Progenitor cell of endocrine pancreas (in vitro differentiated cells): ENCODE data around the gene SMAP1. TPM values are rescaled to one million over a fixed set of nuclear protein-coding genes. Genes with fewer than 3 reads are reported as not detected.

Source experiments
- DNase-seq: peaks from one replicate; pipeline ENCODE4 v3.0.0; 2021; ENCODE audit warnings: low spot score; ENCODE audit not compliant: unreplicated experiment
- H3K27ac Mint-ChIP-seq: 2 replicates; pipeline ENCODE4 v1.8.0; 2021; ENCODE audit warnings: mild to moderate bottlenecking, moderate library complexity, mixed read lengths
- H3K27me3 Mint-ChIP-seq: 2 replicates; pipeline ENCODE4 v1.8.0; 2021; ENCODE audit warnings: mixed read lengths
- H3K36me3 Mint-ChIP-seq: 2 replicates; pipeline ENCODE4 v1.8.0; 2022; ENCODE audit warnings: mixed read lengths; ENCODE audit not compliant: insufficient read depth
- H3K4me1 Mint-ChIP-seq: 2 replicates; pipeline ENCODE4 v1.8.0; 2021; ENCODE audit warnings: low read depth, mixed read lengths
- H3K4me3 Mint-ChIP-seq: 2 replicates; pipeline ENCODE4 v1.8.0; 2021; ENCODE audit warnings: low read depth, mild to moderate bottlenecking, moderate library complexity, mixed read lengths
- H3K9me3 Mint-ChIP-seq: 2 replicates; pipeline ENCODE4 v1.8.0; 2021; ENCODE audit warnings: low read depth, mixed read lengths
- total RNA-seq: library from RNA; stranded (reverse); gene quantifications from 2 replicates; pipeline ENCODE4 v1.2.1, GENCODE V29; 2021
- TF ChIP-seq, protein P1 (sequence below): fragments of 200-600 bp; sonication (generic); IDR thresholded peaks from one replicate; pipeline ENCODE4 v1.5.0; 2021; ENCODE audit warnings: antibody characterized with exemption, mild to moderate bottlenecking; ENCODE audit not compliant: unreplicated experiment

Gene SMAP1
- total RNA-seq, 1 donor from 2014 or later = 32.8 TPM

DNA sequence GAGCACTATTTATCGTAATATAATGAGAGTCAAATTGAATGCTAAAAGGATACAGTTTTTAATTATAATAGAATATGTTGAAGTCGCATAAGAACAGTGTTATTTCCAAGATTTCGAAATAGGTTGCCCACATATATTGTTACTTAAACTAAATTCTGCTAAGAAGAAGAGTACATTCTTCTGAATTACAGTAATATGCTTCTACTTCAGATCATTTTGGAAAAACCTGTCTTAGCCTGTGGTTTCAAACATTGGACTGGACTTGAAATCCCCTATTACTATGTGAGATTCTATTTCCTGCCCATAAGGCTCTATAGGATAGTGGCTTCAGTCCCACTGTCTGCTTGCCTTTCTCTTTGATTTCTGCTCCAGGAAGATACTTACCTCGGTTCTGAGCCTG lies 152.0 kb downstream of the SMAP1 start:
- H3K27me3 Mint-ChIP-seq = no peaks in the 10 kb centered on the region
- DNase-seq = no peak
- H3K4me1 Mint-ChIP-seq = peaks cover 7% of the 10 kb centered on the region
- no peaks in the 10 kb centered on the region for H3K9me3 Mint-ChIP-seq
- H3K27ac Mint-ChIP-seq = no peak overlapping the region
- TF ChIP-seq, protein P1, sequence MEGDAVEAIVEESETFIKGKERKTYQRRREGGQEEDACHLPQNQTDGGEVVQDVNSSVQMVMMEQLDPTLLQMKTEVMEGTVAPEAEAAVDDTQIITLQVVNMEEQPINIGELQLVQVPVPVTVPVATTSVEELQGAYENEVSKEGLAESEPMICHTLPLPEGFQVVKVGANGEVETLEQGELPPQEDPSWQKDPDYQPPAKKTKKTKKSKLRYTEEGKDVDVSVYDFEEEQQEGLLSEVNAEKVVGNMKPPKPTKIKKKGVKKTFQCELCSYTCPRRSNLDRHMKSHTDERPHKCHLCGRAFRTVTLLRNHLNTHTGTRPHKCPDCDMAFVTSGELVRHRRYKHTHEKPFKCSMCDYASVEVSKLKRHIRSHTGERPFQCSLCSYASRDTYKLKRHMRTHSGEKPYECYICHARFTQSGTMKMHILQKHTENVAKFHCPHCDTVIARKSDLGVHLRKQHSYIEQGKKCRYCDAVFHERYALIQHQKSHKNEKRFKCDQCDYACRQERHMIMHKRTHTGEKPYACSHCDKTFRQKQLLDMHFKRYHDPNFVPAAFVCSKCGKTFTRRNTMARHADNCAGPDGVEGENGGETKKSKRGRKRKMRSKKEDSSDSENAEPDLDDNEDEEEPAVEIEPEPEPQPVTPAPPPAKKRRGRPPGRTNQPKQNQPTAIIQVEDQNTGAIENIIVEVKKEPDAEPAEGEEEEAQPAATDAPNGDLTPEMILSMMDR = no peak
- H3K4me3 Mint-ChIP-seq = no peak overlapping the region
- no peaks in the 10 kb centered on the region for H3K36me3 Mint-ChIP-seq

DNA sequence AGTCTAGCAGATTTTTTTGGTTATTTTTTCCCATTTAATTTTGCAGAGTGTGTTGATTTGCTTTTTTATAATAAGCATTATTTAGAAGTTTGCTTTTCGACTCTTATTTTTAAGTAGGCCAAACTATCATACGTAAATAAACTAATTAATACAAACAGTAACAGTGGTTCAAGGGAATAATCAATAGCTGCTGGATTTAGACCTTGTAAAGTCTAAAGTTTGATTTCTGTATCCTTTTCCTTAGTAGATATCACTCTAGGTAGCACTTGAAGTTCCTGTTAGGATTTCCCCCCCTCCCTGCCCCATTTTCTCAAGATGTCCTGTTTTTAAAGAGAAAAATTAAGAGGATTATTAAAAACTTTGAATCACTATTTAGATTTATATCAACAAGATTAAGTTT lies 153.1 kb downstream of the SMAP1 start:
- Mint-ChIP-seq H3K27me3 (no peaks in the 10 kb centered on the region), H3K9me3 (no peaks in the 10 kb centered on the region), H3K4me3 (no peak overlapping the region), H3K4me1 (peaks cover 7% of the 10 kb centered on the region), H3K36me3 (no peaks in the 10 kb centered on the region), H3K27ac (no peak overlapping the region)
- DNase-seq = no peak
- TF ChIP-seq, protein P1 = no peak

DNA sequence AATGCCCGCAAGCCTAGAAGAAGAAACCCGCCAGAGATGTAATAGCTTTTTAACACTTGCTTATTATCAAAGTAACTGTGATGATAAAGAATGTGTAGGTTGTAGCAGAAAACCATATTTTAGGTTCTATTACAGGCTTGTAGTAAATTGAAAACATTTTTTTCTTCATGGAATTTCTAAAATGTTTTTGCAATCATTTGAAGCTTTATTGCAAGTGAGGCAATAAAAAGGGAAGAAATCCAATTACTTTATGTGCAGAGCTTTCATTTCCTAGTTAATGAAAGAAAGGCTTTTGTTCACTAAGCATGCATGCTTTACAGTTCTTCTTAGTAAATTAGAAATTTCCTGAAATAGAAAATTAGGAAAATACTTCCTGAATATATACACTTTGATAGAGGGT lies 154.1 kb downstream of the SMAP1 start:
- H3K4me1 Mint-ChIP-seq = peaks cover 7% of the 10 kb centered on the region
- no peak overlapping the region for H3K27ac Mint-ChIP-seq
- H3K36me3 Mint-ChIP-seq = no peaks in the 10 kb centered on the region
- H3K4me3 Mint-ChIP-seq = no peak overlapping the region
- no peak for DNase-seq
- no peaks in the 10 kb centered on the region for H3K27me3 Mint-ChIP-seq
- TF ChIP-seq, protein P1 = no peak
- no peaks in the 10 kb centered on the region for H3K9me3 Mint-ChIP-seq

DNA sequence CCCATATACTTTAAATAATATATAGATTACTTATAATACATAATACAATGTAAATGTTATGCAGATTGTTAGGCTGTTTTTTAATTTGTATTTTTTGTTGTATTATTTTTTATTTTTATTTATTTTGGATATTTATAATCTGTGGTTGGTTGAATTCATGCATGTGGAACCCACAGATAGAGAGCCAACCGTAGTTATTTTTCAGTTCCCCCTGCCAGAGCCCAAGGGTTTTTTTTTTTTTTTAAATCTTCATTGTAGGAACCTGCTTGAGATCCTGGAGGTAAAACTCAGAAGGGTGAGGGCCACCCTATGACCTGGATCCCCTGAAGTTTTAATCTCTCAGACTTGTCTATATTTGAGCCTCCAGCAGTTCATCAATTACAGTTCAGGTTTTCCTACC lies 156.0 kb downstream of the SMAP1 start:
- peaks cover 7% of the 10 kb centered on the region for H3K4me1 Mint-ChIP-seq
- H3K27me3 Mint-ChIP-seq = no peaks in the 10 kb centered on the region
- no peak overlapping the region for H3K27ac Mint-ChIP-seq
- no peak for DNase-seq
- H3K4me3 Mint-ChIP-seq = no peak overlapping the region
- H3K36me3 Mint-ChIP-seq = no peaks in the 10 kb centered on the region
- H3K9me3 Mint-ChIP-seq = no peaks in the 10 kb centered on the region
- TF ChIP-seq, protein P1 = no peak

DNA sequence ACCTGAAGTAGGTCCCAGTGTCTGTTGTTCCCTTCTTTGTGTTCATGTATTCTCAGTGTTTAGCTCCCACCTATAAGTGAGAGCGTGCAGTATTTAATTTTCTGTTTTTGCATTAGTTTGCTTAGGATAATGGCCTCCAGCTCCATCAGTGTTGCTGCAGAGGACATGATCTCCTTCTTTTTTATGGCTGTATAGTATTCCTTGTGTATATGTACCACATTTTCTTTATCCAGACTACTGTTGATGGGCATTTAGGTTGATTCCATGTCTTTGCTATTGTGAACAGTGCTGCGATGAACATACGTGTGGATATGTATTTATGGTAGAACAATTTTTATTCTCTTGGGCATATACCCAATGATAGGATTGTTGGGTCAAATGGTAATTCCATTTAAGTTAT lies 163.7 kb downstream of the SMAP1 start:
- Mint-ChIP-seq H3K4me3 (no peak overlapping the region), H3K27me3 (no peaks in the 10 kb centered on the region), H3K36me3 (no peaks in the 10 kb centered on the region), H3K4me1 (no peaks in the 10 kb centered on the region), H3K9me3 (peaks cover 3% of the 10 kb centered on the region), H3K27ac (no peak overlapping the region)
- TF ChIP-seq, protein P1 = no peak
- no peak for DNase-seq
